Measurements from ENCODE around the gene TBXA2R.

GRCh38 chr19:3642987-3643673 is 36.5 kb upstream of the TBXA2R start:
- no peak for TF ChIP-seq CTCF (IDR thresholded peaks at IDR 0.05; ENCODE audit: low read depth, low read length)
- TF ChIP-seq POLR2A (IDR thresholded peaks at IDR 0.05; ENCODE audit: extremely low read depth, insufficient read length) = no peak
- TF ChIP-seq MAX (IDR thresholded peaks at IDR 0.05; ENCODE audit: low read depth, low read length) = no peak
- TF ChIP-seq MYC (IDR thresholded peaks at IDR 0.05; ENCODE audit: low read depth, low read length) = no peak

All from NB4 (cell line).